ENCODE results near the gene PYGO2. TPM values are rescaled to one million over a fixed set of nuclear protein-coding genes. Genes with fewer than 3 reads are reported as not detected.

The PYGO2 gene
- total RNA-seq, 1 experiment from 2014 or later, result 33.2 TPM

DNA sequence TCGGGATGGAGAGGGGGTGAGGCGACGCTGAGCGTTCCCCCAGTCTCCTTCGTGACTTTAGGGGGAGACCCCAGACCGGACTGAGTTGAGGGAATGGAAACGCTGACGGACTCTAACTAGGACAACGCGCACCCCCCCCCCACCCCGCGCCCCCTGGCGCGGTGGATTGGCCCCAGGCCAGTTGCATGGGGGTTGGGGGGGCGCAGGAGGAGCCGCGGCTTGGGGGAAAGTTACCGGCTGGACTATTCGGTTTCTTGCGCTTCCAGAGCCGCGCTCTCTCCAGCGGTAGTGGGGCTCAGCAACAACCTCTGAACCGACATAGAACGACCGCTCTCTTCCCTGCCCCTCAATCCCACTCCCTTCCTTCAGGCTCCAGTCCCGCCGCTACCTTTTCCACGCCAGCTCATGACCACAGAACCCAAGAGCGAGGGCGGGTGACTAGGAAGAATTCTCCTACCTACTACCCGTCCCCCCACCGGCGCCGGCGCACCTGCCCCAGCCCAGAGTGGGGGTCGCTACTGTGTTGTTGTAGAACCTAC is 41.7 kb upstream of the PYGO2 start:
- Histone ChIP-seq H3K27ac (peak overlapping the region; percentile 60), H3K4me1 (replicated peaks; ENCODE audit: insufficient read depth) (peaks cover 20% of the 10 kb centered on the region), H3K36me3 (ENCODE audit: low read depth) (no peaks in the 10 kb centered on the region), H2AFZ (peak overlapping the region; percentile 77; the same call in 1 of the 2 replicates), H3K4me2 (peak overlapping the region; percentile 91), H3K9me2 (ENCODE audit: insufficient read depth) (no peaks in the 10 kb centered on the region), H3K27me3 (ENCODE audit: insufficient read depth, low read depth) (no peaks in the 10 kb centered on the region), H3K9me3 (ENCODE audit: insufficient read depth, low read depth) (no peaks in the 10 kb centered on the region), H3F3A (ENCODE audit: insufficient read depth, low read depth) (peaks cover 16% of the 10 kb centered on the region), H4K20me1 (ENCODE audit: insufficient read depth) (peaks cover 4% of the 10 kb centered on the region; the same call in 1 of the 2 replicates), H3K79me2 (ENCODE audit: low read depth) (peaks cover 64% of the 10 kb centered on the region), H3K4me3 (peak overlapping the region; percentile 100)
- DNase-seq, result no peak
- ChIA-PET CTCF (interaction anchor here (0.6 to 0.7 kb wide), 2 partner anchors 14 to 49 kb away, joined by 7 to 10 read pairs; no protein-coding TSS in a partner anchor), POLR2A (ENCODE audit: unreplicated experiment) (interaction anchor here (0.6 kb wide), 1 partner anchor 13 kb away, joined by 4 read pairs; no protein-coding TSS in a partner anchor)
- TF ChIP-seq EZH2 (IDR thresholded peaks at IDR 0.05; ENCODE audit: low read depth), result no peak
- TF ChIP-seq, protein P1, sequence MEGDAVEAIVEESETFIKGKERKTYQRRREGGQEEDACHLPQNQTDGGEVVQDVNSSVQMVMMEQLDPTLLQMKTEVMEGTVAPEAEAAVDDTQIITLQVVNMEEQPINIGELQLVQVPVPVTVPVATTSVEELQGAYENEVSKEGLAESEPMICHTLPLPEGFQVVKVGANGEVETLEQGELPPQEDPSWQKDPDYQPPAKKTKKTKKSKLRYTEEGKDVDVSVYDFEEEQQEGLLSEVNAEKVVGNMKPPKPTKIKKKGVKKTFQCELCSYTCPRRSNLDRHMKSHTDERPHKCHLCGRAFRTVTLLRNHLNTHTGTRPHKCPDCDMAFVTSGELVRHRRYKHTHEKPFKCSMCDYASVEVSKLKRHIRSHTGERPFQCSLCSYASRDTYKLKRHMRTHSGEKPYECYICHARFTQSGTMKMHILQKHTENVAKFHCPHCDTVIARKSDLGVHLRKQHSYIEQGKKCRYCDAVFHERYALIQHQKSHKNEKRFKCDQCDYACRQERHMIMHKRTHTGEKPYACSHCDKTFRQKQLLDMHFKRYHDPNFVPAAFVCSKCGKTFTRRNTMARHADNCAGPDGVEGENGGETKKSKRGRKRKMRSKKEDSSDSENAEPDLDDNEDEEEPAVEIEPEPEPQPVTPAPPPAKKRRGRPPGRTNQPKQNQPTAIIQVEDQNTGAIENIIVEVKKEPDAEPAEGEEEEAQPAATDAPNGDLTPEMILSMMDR (conservative IDR thresholded peaks at IDR 0.05), result no peak
- BruUV-seq (replicated peaks), result no TSS peak
- intact Hi-C loops (cut with micrococcal nuclease; ENCODE audit: unreplicated experiment), result loop anchor here (5.0 kb wide), 1 partner anchor 41 kb away; the partner anchor contains the start of gene PYGO2

DNA sequence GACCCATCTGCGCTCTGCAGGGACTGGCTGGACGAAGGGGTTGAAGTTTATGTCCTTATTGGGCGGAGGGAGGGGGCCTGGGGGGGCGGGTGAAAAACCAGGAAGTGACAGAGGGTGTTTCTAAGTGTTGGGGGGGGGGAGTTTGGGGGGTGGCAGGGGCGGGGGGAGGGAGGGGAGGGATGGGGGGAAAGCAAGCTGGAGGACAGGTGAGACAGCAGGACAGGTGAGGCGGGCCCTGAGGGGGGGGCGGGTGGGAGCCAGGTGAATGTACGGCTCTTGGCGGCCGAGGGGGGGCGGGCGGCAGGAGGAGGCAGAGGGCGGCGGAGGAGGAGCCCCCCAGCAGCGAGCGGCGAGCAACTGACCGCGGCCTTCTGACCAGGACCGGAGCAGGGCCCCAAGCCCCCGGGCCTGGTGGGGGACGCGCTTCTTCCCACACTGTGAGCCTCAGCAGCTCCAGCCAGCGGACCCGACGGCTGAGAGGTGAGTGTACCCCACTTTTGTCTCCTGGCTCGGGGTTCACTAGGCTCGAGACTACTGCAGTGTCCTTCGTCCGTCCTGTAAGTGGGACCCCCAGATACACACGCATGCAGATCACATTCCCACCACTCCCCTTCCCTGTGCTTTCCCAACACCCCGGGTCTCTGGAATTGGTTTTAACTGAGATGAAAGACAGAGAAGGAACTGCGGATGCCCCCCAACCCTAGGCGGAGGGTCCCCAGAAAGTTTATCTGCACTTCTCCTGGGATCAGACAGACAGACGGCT is 41.1 kb upstream of the PYGO2 start, which contains the start of gene ZBTB7B:
TSS of gene ZBTB7B (plus strand) at position 339 of the 763 bp plus-strand sequence. CDS start 11,859 bp downstream, outside the sequence.
- CTCF ChIA-PET, result interaction anchor here (0.7 to 1.2 kb wide), 3 partner anchors 14 to 49 kb away, joined by 3 to 7 read pairs (median 4); partner anchors contain the start of gene ADAM15
- Histone ChIP-seq H3K36me3 (ENCODE audit: low read depth) (no peaks in the 10 kb centered on the region), H3K27ac (peak within 1 kb of the TSS; percentile 72), H3K4me3 (peak within 1 kb of the TSS; percentile 100), H3K9me3 (ENCODE audit: insufficient read depth, low read depth) (no peaks in the 10 kb centered on the region), H4K20me1 (ENCODE audit: insufficient read depth) (no peaks in the 10 kb centered on the region; the same call in 1 of the 2 replicates), H3K4me2 (peak within 1 kb of the TSS; percentile 91), H3K9me2 (ENCODE audit: insufficient read depth) (no peaks in the 10 kb centered on the region), H2AFZ (peak within 1 kb of the TSS; percentile 77), H3K27me3 (ENCODE audit: insufficient read depth, low read depth) (no peaks in the 10 kb centered on the region), H3F3A (ENCODE audit: insufficient read depth, low read depth) (peaks cover 16% of the 10 kb centered on the region), H3K79me2 (ENCODE audit: low read depth) (peaks cover 58% of the 10 kb centered on the region), H3K4me1 (replicated peaks; ENCODE audit: insufficient read depth) (peaks cover 20% of the 10 kb centered on the region)
- POLR2A ChIA-PET (ENCODE audit: unreplicated experiment), result interaction anchor here (0.5 to 0.9 kb wide), 7 partner anchors 8 to 80 kb away, joined by 3 to 22 read pairs (median 7); partner anchors contain the start of genes FLAD1 and SHC1
- TSS peak; percentile 53 for BruUV-seq (replicated peaks)
- TF ChIP-seq EZH2 (IDR thresholded peaks at IDR 0.05; ENCODE audit: low read depth), result no peak
- TF ChIP-seq, protein P1 (conservative IDR thresholded peaks at IDR 0.05), result no peak
- intact Hi-C loops (cut with micrococcal nuclease; ENCODE audit: unreplicated experiment), result loop anchor here (1.0 to 5.0 kb wide), 3 partner anchors 15 to 82 kb away; partner anchors contain the start of gene PYGO2
- DNase-seq, result peak in 1 of 2 experiments; percentile 64

Data from PC-9 (cell line).